Body of pancreas (tissue), 4 donors: ENCODE data around the gene OIT3.

Source experiments
- CTCF ChIP-seq, 7 experiments: fragments of 450-650 bp in 4 of 7; fragments of 200-600 bp in 3 of 7; sonication (generic) in 3 of 7; IDR thresholded peaks; one replicate each; pipeline ENCODE4 v1.5.1; 2016 to 2019; ENCODE audit warnings: antibody characterized with exemption in 7 of 7
- POLR2A ChIP-seq, 3 donors: fragments of 450-650 bp; IDR thresholded peaks; one replicate each; pipeline ENCODE4 v1.6.1; 2016; ENCODE audit warnings: antibody characterized with exemption in 3 of 3, mild to moderate bottlenecking in 2 of 3

GRCh38 chr10:72951760-72952159 lies 58.2 kb downstream of the OIT3 start:
- TF ChIP-seq CTCF (IDR thresholded peaks at IDR 0.05) (no peak), POLR2A (IDR thresholded peaks at IDR 0.05) (no peak)
